GM11168 (cell line): Measurements from ENCODE around the gene PYM1.
"Not testable (repeated sequence)": the region's sequence is repeated elsewhere in the genome, so short reads cannot be mapped to it uniquely, and the experiment has no call there.

ENCODE experiments used
- in situ Hi-C: fragments of 300-500 bp; cut with MboI; formaldehyde crosslinking; loops from one replicate; pipeline ENCODE4 v1.12.0; 2022; ENCODE audit warnings: low sequenced_read_pairs; ENCODE audit not compliant: unreplicated experiment

The PYM1 gene

GRCh38 chr12:55919032-55919431, 8.7 kb downstream of the PYM1 start:
- in situ Hi-C loops, result not testable (repeated sequence)

GRCh38 chr12:55915482-55915859, 12.2 kb downstream of the PYM1 start:
- in situ Hi-C loops, result no loop called here

GRCh38 chr12:55912908-55913307, 14.8 kb downstream of the PYM1 start:
- in situ Hi-C loops, result no loop called here

GRCh38 chr12:55909513-55909884, 18.2 kb downstream of the PYM1 start:
- in situ Hi-C loops, result no loop called here

GRCh38 chr12:55908726-55909512, 18.8 kb downstream of the PYM1 start:
- in situ Hi-C loops, result no loop called here

GRCh38 chr12:55906056-55906455, 21.6 kb downstream of the PYM1 start:
- in situ Hi-C loops, result no loop called here

GRCh38 chr12:55901881-55902490, 25.7 kb downstream of the PYM1 start:
- in situ Hi-C loops, result no loop called here

- in situ Hi-C loops, result no loop called here
Measured at GRCh38 chr12:55899082-55899481, 28.6 kb downstream of the PYM1 start.

- in situ Hi-C loops, result no loop called here
Measured at GRCh38 chr12:55893723-55894122, 34.0 kb downstream of the PYM1 start.

- in situ Hi-C loops, result no loop called here
Measured at GRCh38 chr12:55891310-55891709, 36.4 kb downstream of the PYM1 start.

GRCh38 chr12:55885113-55885512, 42.6 kb downstream of the PYM1 start:
- in situ Hi-C loops, result no loop called here

- in situ Hi-C loops, result no loop called here
Measured at GRCh38 chr12:55877824-55878223, 49.9 kb downstream of the PYM1 start.

- in situ Hi-C loops, result no loop called here
Measured at GRCh38 chr12:55875704-55876467, 51.8 kb downstream of the PYM1 start.

GRCh38 chr12:55874443-55874842, 53.3 kb downstream of the PYM1 start:
- in situ Hi-C loops, result no loop called here

- in situ Hi-C loops, result not testable (repeated sequence)
Measured at GRCh38 chr12:55866454-55867004, 61.2 kb downstream of the PYM1 start.

GRCh38 chr12:55865327-55865726, 62.4 kb downstream of the PYM1 start:
- in situ Hi-C loops, result no loop called here

GRCh38 chr12:55862931-55863330, 64.8 kb downstream of the PYM1 start:
- in situ Hi-C loops, result not testable (repeated sequence)

GRCh38 chr12:55862286-55862685, 65.4 kb downstream of the PYM1 start:
- in situ Hi-C loops, result no loop called here

GRCh38 chr12:55861871-55862270, 65.8 kb downstream of the PYM1 start:
- in situ Hi-C loops, result no loop called here

- in situ Hi-C loops, result no loop called here
Measured at GRCh38 chr12:55861396-55861795, 66.3 kb downstream of the PYM1 start.

- in situ Hi-C loops, result no loop called here
Measured at GRCh38 chr12:55852740-55853139, 75.0 kb downstream of the PYM1 start.
